Stimulated activated CD8-positive, alpha-beta memory T cell treated with anti-CD3 and anti-CD28 coated beads, Interleukin-4, amount 100 ng/mL, for 1 hour (primary cell): ENCODE results near the gene COMT.

Source experiments
- DNase-seq, 2 donors: peaks; one replicate each; pipeline ENCODE4 v3.0.0-alpha.2; 2020; ENCODE audit warnings: low read depth in 2 of 2, low spot score in 1 of 2

COMT gene

GRCh38 chr22:19968450-19968891 is 26.9 kb downstream of the COMT start:
- DNase-seq, result no peak

DNA sequence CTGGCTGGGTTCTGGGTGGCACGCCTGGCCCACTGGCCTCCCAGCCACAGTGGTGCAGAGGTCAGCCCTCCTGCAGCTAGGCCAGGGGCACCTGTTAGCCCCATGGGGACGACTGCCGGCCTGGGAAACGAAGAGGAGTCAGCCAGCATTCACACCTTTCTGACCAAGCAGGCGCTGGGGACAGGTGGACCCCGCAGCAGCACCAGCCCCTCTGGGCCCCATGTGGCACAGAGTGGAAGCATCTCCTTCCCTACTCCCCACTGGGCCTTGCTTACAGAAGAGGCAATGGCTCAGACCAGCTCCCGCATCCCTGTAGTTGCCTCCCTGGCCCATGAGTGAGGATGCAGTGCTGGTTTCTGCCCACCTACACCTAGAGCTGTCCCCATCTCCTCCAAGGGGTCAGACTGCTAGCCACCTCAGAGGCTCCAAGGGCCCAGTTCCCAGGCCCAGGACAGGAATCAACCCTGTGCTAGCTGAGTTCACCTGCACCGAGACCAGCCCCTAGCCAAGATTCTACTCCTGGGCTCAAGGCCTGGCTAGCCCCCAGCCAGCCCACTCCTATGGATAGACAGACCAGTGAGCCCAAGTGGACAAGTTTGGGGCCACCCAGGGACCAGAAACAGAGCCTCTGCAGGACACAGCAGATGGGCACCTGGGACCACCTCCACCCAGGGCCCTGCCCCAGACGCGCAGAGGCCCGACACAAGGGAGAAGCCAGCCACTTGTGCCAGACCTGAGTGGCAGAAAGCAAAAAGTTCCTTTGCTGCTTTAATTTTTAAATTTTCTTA is 27.8 kb downstream of the COMT start:
- DNase-seq, result no peak

DNA sequence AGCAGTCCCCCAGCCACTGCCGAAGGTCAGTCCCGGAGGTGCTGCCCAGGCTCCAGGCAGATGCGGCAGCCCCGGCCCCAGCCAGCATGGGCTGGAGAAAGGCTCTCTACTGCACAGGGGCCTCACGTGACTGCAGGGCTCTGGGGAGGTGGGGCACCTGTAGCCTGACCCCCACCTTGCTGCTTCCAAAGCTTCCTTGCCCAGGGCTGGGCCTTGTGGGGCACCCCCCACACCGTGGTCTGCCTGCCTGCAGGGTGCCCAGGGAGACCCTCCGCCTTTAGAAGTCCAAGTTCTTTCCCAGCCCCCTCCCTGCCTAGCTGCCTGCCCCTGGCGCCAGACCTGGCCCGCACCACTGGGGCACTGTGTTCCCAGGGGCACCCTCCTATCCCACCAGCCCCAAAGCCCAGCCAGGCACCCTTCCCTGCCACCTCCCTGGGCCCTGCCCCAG is 28.5 kb downstream of the COMT start:
- DNase-seq, result no peak

DNA sequence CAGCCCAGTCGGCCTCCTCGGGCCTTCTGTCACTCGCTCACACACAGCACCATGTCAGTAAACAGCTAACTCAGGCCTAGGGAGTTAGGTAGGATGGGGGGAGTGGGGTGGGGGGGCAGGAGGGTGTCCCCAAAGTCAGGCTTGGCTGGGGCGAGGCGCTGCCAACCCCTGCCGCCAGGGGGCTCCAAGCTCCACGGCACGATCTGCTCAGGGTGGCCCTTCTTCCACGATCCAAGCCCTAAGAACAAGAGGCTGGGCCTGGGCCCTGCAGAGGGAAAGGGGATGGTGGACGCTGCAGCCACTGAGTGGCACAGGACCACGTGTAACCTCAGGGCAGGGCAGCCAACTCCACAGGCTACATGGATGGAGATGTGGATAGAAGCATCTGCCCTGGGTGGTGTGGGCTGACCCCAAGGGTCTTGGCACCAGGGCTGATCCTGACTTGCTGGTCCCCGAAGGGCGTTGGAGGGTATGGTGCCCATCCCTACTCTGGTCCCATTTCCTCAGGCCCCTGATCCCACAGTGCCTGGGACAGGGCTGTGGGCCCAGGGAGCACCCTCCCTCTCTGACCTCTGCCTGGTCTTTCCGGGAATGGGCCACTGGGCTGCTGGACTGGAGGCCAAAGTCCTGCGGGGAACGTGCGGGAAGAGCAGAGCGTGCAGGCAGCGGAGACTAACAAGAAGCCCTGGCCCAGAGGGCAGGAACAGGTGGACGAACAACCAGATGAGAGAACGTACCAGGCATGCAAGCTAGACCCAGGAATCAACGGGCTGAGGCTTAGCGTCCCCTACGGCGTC is 29.1 kb downstream of the COMT start:
- peak; percentile 59 to 64 for DNase-seq

GRCh38 chr22:19971276-19972124 is 29.9 kb downstream of the COMT start:
- no peak for DNase-seq

- DNase-seq, result no peak
These were observed 30.7 kb downstream of the COMT start for GRCh38 chr22:19972251-19972650.

- no peak for DNase-seq
These were observed 31.3 kb downstream of the COMT start for GRCh38 chr22:19972652-19973550.

DNA sequence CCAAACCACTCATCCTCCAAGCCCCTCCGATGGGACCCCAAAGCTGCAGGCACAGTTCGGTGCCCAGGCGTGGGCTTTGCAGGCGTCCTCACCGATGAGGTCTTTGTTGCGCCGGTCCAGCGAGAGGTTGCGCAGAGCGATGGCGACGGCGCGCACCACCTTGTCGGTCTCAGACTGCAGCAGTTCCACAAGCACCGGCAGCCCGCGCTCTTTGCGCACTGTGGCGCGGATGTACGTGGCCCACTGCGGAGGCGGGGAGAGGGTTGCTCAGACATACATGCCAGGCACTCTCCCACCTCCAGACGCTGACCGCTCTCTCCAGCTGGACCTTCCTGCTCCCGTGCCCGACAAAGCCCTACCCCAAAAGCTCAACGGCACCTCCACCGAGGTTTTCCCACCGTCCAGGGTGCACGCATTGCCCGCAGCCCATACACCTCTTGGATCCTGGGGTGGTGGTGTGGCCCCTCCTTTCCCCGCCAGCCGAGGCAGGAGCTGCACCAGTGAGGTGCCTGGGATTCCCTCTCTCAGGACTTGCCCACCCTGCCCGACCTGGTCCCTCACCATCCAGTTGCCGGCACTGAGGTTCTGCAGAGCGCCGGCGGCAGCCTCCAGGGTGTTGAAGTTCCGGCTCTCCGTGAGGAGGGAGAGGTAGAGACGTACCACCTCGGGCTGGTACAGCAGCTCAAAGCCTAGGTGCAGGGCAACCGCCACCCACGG is 32.1 kb downstream of the COMT start:
- DNase-seq, result no peak

- no peak for DNase-seq
These were observed 32.8 kb downstream of the COMT start for GRCh38 chr22:19974268-19974861.

- no peak for DNase-seq
These were observed 33.5 kb downstream of the COMT start for GRCh38 chr22:19974935-19975706.

- no peak for DNase-seq
These were observed 34.1 kb downstream of the COMT start for GRCh38 chr22:19975707-19976035.

DNA sequence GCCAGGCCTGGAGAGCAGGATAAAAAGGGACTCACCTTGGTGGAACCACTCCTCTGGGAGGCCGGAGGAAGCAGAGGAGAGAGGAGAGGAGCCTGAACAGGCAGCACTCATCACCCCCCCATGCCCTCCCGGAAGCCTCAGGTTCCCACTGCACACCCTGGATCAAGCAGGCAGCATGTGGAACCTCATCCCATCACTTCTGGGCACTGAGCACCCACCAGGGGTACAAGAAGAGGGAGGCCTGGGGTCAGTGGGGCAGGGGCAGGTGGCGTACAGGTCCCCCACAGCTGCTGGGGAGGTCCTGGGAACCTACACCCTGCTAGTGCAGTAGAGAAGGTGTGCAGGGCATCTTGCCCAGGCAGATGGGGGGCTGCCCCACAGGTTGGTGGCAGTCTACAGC is 35.1 kb downstream of the COMT start:
- DNase-seq, result no peak

DNA sequence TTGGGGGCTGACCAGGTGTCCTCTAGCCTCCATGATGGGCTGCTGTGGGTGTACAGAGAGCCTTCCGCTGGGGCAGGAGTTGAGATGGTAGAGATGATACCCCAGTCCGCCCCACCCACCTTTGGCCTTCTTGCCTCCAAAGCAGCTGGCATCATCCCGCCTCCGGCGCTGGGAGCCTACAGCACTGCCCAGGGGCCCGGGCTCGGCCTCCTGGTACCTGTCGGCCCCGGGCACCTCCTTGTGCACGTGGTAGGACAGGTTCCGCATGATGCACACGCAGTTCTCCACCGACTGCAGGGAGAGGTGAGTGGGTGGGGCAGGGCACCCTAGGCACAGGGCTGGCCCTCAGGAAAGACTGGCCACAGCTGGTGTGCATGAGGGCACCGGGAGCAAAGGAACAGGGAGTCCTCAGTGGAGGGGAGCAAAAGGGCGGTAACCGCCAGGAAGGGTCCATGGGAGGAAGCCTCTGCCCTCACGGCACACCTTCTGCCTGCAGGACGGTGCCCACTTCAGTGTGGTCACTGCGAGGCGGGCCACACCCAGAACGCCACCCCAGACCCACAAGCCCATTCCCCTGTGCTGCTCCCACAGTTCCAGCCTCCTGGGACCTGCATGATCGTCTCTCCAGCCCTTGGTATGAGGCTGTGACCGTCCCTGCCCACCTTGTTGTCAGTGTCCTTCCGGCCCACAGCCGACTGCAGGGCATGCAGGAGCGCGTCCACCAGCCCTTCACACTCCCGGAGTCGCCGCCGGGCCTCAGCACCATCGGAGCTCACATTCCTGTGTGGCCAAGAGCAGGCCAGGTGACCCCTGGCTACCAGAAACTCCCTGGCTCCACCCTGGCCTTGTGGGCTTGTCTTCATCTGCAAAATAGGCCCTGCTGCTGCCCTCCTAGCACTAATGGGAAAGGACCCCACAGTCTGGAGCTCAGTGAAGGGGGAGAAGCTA is 36.0 kb downstream of the COMT start:
- no peak for DNase-seq

DNA sequence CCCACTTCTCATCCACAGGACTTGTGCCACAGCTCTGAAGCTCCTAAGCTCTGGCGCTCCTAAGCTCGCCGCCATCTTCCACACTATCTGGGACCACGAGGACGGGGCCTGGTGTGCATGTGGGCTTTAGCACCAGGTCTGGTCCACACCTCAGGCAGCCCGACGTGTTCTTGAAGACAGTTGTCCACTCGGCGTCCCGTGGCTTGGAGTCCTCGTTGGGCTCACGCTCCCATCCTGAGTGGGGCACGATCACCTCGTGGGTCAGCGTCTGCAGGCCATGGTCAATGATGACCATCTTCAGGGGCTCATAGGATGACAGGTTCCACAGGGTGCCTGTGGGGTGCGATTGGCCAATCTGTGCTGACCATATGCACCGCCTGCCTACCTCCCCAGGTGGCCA is 37.2 kb downstream of the COMT start:
- no peak for DNase-seq

- no peak for DNase-seq
These were observed 38.3 kb downstream of the COMT start for GRCh38 chr22:19979712-19980493.

- DNase-seq, result no peak
These were observed 39.2 kb downstream of the COMT start for GRCh38 chr22:19980766-19981165.
